Loucy (cell line): ENCODE results near the gene STRN4.
A peak's percentile ranks its signal among the peaks of the same experiment; 100 is the strongest.

Source experiments
- H2AFZ ChIP-seq: fragments of 200-600 bp; sonication (generic); 2 replicates; pipeline ENCODE4 v1.6.0; 2016; ENCODE audit warnings: antibody characterized with exemption, mild to moderate bottlenecking, low read length, moderate library complexity
- H3F3A ChIP-seq: fragments of 200-600 bp; 2 replicates; pipeline ENCODE4 v1.6.0; 2016; ENCODE audit warnings: antibody characterized with exemption, low read depth, mild to moderate bottlenecking
- H3K27me3 ChIP-seq: fragments of 200-600 bp; sonication (generic); 2 replicates; pipeline ENCODE4 v1.6.1; 2014; ENCODE audit warnings: low read length, mild to moderate bottlenecking; ENCODE audit not compliant: insufficient read depth, poor library complexity, severe bottlenecking
- H3K36me3 ChIP-seq: fragments of 200-600 bp; sonication (generic); 2 replicates; pipeline ENCODE4 v1.6.1; 2016; ENCODE audit warnings: low read length; ENCODE audit not compliant: insufficient read depth
- H3K4me1 ChIP-seq: fragments of 200-600 bp; sonication (generic); 2 replicates; pipeline ENCODE4 v1.5.1; 2014; ENCODE audit warnings: low read length, mild to moderate bottlenecking; ENCODE audit not compliant: insufficient read depth, poor library complexity, severe bottlenecking
- H3K4me2 ChIP-seq: fragments of 200-600 bp; sonication (generic); 2 replicates; pipeline ENCODE4 v1.6.0; 2014; ENCODE audit warnings: antibody characterized with exemption, low read length, low read depth, mild to moderate bottlenecking; ENCODE audit not compliant: poor library complexity, severe bottlenecking
- H3K4me3 ChIP-seq: fragments of 200-600 bp; sonication (generic); 2 replicates; pipeline ENCODE4 v1.5.1; 2014; ENCODE audit warnings: low read length, mild to moderate bottlenecking, mixed read lengths; ENCODE audit not compliant: poor library complexity, severe bottlenecking
- H3K79me2 ChIP-seq: fragments of 200-600 bp; sonication (generic); 2 replicates; pipeline ENCODE4 v1.6.1; 2014; ENCODE audit warnings: low read length; ENCODE audit not compliant: insufficient read depth
- H3K9ac ChIP-seq: fragments of 200-600 bp; sonication (generic); 2 replicates; pipeline ENCODE4 v1.6.0; 2014; ENCODE audit warnings: mild to moderate bottlenecking, low read depth, low read length, moderate library complexity; ENCODE audit not compliant: poor library complexity, severe bottlenecking
- H3K9me2 ChIP-seq: fragments of 200-600 bp; sonication (generic); replicated peaks from 2 replicates; pipeline ENCODE4 v1.6.1; 2016; ENCODE audit warnings: low read depth, low read length, mixed read lengths
- H3K9me3 ChIP-seq: fragments of 200-600 bp; sonication (generic); 2 replicates; pipeline ENCODE4 v1.6.1; 2014; ENCODE audit warnings: mild to moderate bottlenecking, antibody characterized with exemption, low read length, low read depth; ENCODE audit not compliant: insufficient read depth
- H4K20me1 ChIP-seq: fragments of 200-600 bp; sonication (generic); 2 replicates; pipeline ENCODE4 v1.6.0; 2014; ENCODE audit warnings: antibody characterized with exemption, low read length, mild to moderate bottlenecking; ENCODE audit not compliant: insufficient read depth, poor library complexity, severe bottlenecking
- EZH2phosphoT487 ChIP-seq: fragments of 200-600 bp; IDR thresholded peaks from 2 replicates; pipeline ENCODE4 v1.6.1; 2018; ENCODE audit warnings: antibody characterized with exemption, mild to moderate bottlenecking, moderate library complexity, borderline replicate concordance
- TF ChIP-seq, protein P1 (sequence below): fragments of 200-600 bp; sonication (generic); conservative IDR thresholded peaks from 2 replicates; pipeline ENCODE4 v1.5.1; 2014; ENCODE audit warnings: mild to moderate bottlenecking, antibody characterized with exemption, low read length

Gene STRN4

DNA sequence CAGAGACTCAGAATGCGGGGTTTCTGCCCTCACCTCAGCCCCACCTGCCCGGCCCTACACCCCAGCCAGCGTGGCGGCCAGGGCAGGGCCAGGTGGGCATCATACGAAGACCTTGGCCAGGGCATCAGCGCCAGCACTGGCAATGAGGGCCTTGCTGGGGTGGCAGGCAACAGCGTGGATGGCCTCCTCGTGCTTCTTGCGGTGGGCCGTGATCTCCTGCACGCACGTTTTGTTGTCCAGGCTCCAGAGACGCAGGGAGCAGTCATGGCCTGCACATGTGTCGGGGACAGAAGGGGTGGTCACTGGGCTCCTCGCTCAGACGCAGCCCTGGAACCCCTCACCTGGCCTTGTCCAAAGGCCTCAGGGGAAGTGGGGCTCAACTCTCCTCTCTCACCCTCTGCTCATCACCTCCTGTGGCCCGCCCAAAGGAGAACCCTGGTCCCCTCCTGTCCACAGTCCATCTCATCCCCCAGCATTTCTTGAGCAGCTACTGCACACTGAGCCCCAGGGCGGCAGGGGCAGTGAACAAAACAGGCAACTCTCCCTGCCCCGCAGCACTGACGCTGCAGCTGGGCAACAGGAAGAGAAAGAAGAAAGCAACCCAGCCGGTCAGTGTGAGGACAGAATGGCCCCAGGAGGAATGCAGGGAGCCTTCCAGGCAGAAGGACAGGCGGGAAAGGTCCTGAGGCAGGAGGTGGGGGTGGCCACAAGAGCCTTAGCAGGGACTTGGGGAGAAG lies 25.6 kb downstream of the STRN4 start:
- no peak overlapping the region for H3K4me2 ChIP-seq
- H3K36me3 ChIP-seq = peaks cover 56% of the 10 kb centered on the region; the same call in 1 of the 2 replicates

DNA sequence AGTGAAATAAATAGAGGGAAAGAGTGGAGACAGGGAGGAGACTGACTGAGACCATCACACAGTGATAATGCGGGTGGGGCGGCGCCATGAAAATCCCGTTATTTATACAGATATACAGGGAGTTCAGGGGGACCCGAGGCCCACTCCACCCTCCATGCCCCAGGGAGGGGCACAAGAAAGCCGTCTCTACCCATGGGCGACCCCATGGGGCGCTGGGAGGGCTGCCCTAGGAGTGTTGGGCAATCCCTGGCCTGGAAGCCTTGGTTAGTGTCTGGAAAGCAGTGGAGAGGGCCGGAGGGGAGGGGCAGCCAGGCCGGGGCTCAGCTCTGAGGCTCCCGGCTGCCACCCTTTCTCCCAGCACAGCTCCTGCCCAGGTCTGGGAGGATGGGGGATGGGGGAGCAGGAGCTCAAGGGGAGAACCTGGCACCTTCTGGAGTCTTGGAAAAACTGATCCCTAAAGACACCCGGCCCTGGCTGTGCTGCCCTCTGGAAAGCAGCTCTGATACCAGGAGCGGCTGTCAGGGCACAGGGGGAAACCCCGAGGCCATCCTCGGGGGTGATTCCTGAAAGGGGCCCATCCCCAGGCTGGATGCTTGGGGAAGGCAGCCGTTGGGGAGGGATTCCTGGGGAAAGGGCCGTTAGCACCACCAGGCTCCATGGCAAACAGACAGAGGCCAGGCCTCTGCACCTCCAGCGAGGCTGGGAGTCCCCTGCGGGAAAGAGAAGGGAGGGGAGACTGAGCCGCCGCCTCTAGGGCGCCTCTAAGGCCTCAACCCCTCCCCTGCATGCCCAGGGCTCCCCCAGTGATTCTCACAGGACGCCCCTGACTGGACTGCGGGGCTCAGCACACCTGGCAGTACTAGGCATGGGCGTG lies 26.4 kb downstream of the STRN4 start:
- Histone ChIP-seq H3F3A (peaks cover 11% of the 10 kb centered on the region), H4K20me1 (peaks cover 13% of the 10 kb centered on the region), H3K4me3 (peak overlapping the region; percentile 85), H3K27me3 (peaks cover 8% of the 10 kb centered on the region), H3K36me3 (peaks cover 48% of the 10 kb centered on the region; the same call in 1 of the 2 replicates), H3K9ac (peak overlapping the region; percentile 100), H3K4me1 (peaks cover 68% of the 10 kb centered on the region), H2AFZ (no peak overlapping the region), H3K9me3 (no peaks in the 10 kb centered on the region), H3K4me2 (peak overlapping the region; percentile 100), H3K9me2 (no peaks in the 10 kb centered on the region), H3K79me2 (peaks cover 30% of the 10 kb centered on the region)
- no peak for TF ChIP-seq EZH2phosphoT487
- TF ChIP-seq, protein P1, sequence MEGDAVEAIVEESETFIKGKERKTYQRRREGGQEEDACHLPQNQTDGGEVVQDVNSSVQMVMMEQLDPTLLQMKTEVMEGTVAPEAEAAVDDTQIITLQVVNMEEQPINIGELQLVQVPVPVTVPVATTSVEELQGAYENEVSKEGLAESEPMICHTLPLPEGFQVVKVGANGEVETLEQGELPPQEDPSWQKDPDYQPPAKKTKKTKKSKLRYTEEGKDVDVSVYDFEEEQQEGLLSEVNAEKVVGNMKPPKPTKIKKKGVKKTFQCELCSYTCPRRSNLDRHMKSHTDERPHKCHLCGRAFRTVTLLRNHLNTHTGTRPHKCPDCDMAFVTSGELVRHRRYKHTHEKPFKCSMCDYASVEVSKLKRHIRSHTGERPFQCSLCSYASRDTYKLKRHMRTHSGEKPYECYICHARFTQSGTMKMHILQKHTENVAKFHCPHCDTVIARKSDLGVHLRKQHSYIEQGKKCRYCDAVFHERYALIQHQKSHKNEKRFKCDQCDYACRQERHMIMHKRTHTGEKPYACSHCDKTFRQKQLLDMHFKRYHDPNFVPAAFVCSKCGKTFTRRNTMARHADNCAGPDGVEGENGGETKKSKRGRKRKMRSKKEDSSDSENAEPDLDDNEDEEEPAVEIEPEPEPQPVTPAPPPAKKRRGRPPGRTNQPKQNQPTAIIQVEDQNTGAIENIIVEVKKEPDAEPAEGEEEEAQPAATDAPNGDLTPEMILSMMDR = no peak

More for the DNA sequence above, 25.6 kb downstream of the STRN4 start:
- H4K20me1 ChIP-seq = peaks cover 7% of the 10 kb centered on the region
- H3K9ac ChIP-seq = peak overlapping the region; percentile 100
- peaks cover 11% of the 10 kb centered on the region for H3F3A ChIP-seq
- no peak for TF ChIP-seq EZH2phosphoT487
- TF ChIP-seq, protein P1 = no peak
- H3K4me3 ChIP-seq = no peak overlapping the region
- peaks cover 8% of the 10 kb centered on the region for H3K27me3 ChIP-seq
- peaks cover 61% of the 10 kb centered on the region for H3K4me1 ChIP-seq
- H3K9me2 ChIP-seq = no peaks in the 10 kb centered on the region
- no peaks in the 10 kb centered on the region for H3K9me3 ChIP-seq
- no peak overlapping the region for H2AFZ ChIP-seq
- H3K79me2 ChIP-seq = peaks cover 22% of the 10 kb centered on the region

DNA sequence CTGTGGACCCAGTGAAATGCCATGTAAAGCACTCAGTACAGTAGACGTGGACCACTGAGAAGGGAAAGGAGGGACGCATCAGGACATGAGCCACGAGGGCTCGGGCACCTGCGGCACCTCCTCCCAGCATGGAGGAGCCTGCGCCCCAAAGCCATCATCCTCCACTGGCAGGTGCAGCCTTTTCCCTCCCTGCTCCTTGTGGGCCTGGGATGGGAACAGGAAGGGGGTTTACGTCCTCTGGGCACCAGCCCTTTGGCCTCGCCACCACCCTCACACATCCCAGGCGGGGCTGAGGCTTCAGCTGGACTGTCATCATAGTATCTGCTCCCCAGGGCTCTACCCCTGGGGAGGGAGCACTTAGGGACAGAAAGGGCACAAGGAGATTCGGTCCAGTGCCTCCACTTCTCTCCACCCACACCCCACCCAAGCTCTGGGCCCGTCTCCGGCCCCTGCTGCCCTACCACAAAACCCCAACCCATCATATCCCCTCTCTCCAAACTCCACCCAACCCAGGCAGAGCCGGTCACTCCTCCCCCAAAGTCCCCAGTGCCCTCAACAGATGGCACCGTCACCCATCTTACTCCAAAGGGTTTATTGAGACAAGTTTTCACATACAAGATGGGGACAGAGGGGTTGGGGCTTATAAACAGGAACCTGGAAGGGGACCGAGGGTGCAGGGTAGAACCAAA lies 27.2 kb downstream of the STRN4 start:
- no peaks in the 10 kb centered on the region for H3K9me2 ChIP-seq
- H3K36me3 ChIP-seq = peaks cover 40% of the 10 kb centered on the region; the same call in 1 of the 2 replicates
- H3F3A ChIP-seq = peaks cover 11% of the 10 kb centered on the region
- H3K4me3 ChIP-seq = peak overlapping the region; percentile 85
- peaks cover 72% of the 10 kb centered on the region for H3K4me1 ChIP-seq
- H3K27me3 ChIP-seq = peaks cover 8% of the 10 kb centered on the region
- TF ChIP-seq, protein P1 = no peak
- no peak for TF ChIP-seq EZH2phosphoT487
- peaks cover 13% of the 10 kb centered on the region for H4K20me1 ChIP-seq
- peak overlapping the region; percentile 100 for H3K4me2 ChIP-seq
- peak overlapping the region; percentile 100 for H3K9ac ChIP-seq
- H3K9me3 ChIP-seq = no peaks in the 10 kb centered on the region
- H2AFZ ChIP-seq = no peak overlapping the region
- H3K79me2 ChIP-seq = peaks cover 35% of the 10 kb centered on the region
